Cardiac fibroblast (primary cell): ENCODE data around the gene CXCL3.

ENCODE experiments used
- DNase-seq, 2 donors: peaks; one replicate each; pipeline versions ENCODE4 v3.0.0 to v3.0.0-alpha.2; 2010; ENCODE audit warnings: low read depth in 2 of 2
- H3K4me3 ChIP-seq, 2 donors: replicated peaks in 1 of 2; 1 replicate in 1 of 2; 2 replicates in 1 of 2; pipeline ENCODE4 v1.5.1; 2011; ENCODE audit warnings: low read depth in 2 of 2, low read length in 2 of 2, mild to moderate bottlenecking in 2 of 2, moderate library complexity in 1 of 2
- TF ChIP-seq, protein P1 (sequence below): IDR thresholded peaks from one replicate; pipeline ENCODE4 v1.5.1; 2011; ENCODE audit warnings: low read depth, mild to moderate bottlenecking, low read length, inconsistent platforms

The CXCL3 gene

DNA sequence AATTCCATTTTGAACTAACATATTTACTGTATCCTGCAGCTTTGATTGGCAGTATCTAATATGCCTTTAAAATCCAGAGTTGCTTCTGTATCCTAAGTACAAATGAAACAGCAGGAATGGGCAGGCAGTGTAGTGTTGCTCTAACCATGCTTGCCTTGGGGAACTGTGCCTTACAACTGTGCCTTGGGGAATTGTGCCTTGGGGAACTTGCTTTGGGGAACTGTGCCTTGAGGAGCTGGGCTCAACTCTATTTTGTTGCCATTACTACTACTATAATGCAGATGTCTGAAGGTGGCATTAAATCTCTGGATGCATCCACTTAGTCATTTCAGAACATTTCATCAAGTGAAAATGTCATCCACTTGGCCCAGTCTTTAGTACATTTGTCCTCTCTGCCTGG, 6.9 kb downstream of the CXCL3 start:
- H3K4me3 ChIP-seq, result no peak overlapping the region
- DNase-seq, result no peak
- TF ChIP-seq, protein P1, sequence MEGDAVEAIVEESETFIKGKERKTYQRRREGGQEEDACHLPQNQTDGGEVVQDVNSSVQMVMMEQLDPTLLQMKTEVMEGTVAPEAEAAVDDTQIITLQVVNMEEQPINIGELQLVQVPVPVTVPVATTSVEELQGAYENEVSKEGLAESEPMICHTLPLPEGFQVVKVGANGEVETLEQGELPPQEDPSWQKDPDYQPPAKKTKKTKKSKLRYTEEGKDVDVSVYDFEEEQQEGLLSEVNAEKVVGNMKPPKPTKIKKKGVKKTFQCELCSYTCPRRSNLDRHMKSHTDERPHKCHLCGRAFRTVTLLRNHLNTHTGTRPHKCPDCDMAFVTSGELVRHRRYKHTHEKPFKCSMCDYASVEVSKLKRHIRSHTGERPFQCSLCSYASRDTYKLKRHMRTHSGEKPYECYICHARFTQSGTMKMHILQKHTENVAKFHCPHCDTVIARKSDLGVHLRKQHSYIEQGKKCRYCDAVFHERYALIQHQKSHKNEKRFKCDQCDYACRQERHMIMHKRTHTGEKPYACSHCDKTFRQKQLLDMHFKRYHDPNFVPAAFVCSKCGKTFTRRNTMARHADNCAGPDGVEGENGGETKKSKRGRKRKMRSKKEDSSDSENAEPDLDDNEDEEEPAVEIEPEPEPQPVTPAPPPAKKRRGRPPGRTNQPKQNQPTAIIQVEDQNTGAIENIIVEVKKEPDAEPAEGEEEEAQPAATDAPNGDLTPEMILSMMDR, result no peak

DNA sequence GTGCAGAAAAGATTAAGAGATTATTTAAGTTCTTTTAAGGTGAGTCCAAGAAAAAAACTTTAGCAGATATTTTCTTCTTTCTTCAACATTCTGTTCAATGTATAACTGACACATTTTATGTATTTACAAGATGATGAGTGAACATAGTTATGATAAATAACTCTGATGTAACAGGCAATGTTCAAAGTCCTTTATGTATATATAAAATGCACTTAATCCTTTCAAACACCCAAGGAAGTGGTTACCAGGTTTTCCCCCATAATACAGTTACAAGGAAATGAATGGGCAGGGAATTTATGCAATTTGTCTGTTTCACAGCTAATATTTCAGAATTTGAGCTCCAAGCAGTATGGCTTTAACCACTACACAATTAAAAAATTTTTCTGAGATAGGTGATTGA, 8.2 kb downstream of the CXCL3 start:
- H3K4me3 ChIP-seq, result no peak overlapping the region
- DNase-seq, result no peak
- TF ChIP-seq, protein P1, result no peak

DNA sequence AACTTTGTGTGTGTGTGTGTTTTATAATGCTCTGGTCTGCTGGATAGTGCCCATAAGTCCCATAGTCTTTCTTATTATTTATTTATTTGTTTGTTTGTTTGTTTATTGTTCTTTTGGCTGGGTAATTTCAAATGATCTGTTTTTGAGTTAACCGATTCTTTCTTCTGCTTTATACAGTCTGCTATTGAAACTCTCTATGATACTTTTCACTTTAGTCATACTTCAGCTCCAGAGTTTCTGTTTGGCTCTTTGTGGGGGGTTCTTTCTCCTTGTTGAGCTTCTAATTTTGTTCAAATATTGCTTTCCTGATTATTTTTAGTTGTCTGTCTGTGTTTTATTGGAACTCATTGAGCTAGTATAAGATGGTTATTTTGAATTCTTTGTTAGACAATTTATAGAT, 10.0 kb downstream of the CXCL3 start:
- no peak overlapping the region for H3K4me3 ChIP-seq
- DNase-seq, result no peak
- TF ChIP-seq, protein P1, result no peak

DNA sequence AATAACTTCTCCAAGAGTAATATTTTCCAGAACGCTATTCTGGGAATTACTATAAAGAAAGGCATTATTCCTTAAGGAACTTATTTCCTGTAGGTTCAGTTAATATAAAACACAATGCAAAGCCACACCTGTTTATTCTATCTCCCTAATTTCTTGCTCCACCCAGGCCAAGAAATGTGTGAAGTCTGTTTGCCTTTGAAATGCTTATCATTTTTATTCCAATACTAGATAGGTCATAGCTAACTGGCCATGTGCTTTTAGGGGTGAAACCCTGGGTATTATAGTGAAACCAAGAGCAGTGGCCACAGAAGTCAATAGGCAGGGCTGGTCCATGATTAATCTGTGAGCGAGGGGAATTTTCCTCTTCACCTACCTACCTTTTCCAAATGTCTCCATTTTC, 14.8 kb downstream of the CXCL3 start:
- H3K4me3 ChIP-seq, result no peak overlapping the region
- DNase-seq, result no peak
- TF ChIP-seq, protein P1, result no peak

DNA sequence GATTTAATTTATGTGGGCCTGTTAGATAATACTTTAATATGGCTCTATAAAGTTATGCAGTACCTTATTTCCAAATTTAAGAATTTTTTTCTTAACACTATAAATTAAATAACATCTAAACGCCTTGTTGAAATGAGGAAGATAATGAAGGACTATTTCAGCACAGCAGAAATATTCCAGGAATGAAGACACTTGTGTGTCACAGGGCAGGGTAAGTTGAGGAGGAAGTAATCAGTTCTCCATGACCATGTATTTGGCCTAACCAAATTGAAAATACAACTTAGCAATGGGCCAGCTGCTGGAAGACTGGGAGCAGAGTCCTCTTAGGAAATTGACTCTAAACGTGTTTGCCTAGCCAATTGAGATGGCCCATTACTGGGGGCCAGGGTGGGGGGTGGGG, 16.9 kb downstream of the CXCL3 start:
- DNase-seq, result no peak
- TF ChIP-seq, protein P1, result no peak
- no peak overlapping the region for H3K4me3 ChIP-seq

DNA sequence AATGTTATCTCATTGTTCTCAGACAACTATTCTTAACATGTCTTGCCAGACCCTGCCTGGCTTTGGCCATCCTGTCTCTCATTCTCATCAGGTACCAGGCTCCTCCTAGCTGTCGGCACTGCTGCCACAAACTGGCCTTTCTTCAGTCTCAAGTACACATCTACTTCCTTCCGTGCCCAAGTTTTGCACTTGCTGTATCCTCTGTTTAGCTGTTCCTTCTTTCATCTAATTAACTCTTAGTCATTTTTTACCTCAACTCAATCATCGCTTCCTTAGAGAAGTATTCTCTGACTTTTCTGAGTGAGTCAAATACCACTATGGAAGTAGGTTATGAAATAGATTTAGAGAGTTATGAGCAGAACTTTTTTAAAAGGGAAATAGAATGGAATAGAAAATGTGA, 19.7 kb downstream of the CXCL3 start:
- TF ChIP-seq, protein P1, result no peak
- H3K4me3 ChIP-seq, result no peak overlapping the region
- DNase-seq, result no peak

DNA sequence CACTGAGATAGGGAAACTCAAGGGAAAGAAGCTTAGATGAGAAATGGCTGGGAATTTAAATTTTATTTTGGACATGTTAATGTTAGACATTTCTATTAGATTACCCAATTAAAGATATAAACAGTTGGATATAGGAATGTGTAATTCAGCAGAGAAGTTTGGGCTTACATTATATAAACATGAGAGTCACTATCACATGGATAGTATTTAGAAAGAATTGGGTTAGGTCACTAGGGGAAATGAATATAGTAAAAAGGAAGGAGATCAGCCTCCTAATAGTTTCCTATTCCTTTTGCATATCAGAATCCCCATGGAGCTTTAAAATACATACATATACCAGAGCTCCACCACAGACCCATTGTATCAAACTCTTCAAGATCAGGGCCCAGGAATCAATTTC, 20.4 kb downstream of the CXCL3 start:
- TF ChIP-seq, protein P1, result no peak
- DNase-seq, result no peak
- no peak overlapping the region for H3K4me3 ChIP-seq
